ENCODE results near the gene CXCL13. TPM values are rescaled to one million over a fixed set of nuclear protein-coding genes. Genes with fewer than 3 reads are reported as not detected.

CXCL13 gene
- total RNA-seq, 1 experiment from 2014 or later = not detected

GRCh38 chr4:77586951-77587383, 18.7 kb upstream of the CXCL13 start:
- CTCF ChIA-PET = interaction anchor here (1.5 kb wide), 1 partner anchor 14 kb away, joined by 3 read pairs; no protein-coding TSS in a partner anchor
- no peaks in the 10 kb centered on the region for H3K27me3 Mint-ChIP-seq (ENCODE audit: unreplicated experiment)
- intact Hi-C loops (cut with micrococcal nuclease; ENCODE audit: unreplicated experiment) = no loop called here
- peak; percentile 33 for DNase-seq
- BruUV-seq (replicated peaks) = no TSS peak
- H3K36me3 Mint-ChIP-seq (ENCODE audit: insufficient read depth, unreplicated experiment) = no peaks in the 10 kb centered on the region
- TF ChIP-seq, protein P1, sequence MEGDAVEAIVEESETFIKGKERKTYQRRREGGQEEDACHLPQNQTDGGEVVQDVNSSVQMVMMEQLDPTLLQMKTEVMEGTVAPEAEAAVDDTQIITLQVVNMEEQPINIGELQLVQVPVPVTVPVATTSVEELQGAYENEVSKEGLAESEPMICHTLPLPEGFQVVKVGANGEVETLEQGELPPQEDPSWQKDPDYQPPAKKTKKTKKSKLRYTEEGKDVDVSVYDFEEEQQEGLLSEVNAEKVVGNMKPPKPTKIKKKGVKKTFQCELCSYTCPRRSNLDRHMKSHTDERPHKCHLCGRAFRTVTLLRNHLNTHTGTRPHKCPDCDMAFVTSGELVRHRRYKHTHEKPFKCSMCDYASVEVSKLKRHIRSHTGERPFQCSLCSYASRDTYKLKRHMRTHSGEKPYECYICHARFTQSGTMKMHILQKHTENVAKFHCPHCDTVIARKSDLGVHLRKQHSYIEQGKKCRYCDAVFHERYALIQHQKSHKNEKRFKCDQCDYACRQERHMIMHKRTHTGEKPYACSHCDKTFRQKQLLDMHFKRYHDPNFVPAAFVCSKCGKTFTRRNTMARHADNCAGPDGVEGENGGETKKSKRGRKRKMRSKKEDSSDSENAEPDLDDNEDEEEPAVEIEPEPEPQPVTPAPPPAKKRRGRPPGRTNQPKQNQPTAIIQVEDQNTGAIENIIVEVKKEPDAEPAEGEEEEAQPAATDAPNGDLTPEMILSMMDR (IDR thresholded peaks at IDR 0.05; ENCODE audit: unreplicated experiment) = no peak
- no peak overlapping the region for H3K27ac Mint-ChIP-seq (ENCODE audit: unreplicated experiment)
- H3K4me3 Mint-ChIP-seq (ENCODE audit: low read depth, unreplicated experiment) = peak overlapping the region; percentile 26
- H3K9me3 Mint-ChIP-seq (ENCODE audit: low read depth, unreplicated experiment) = no peaks in the 10 kb centered on the region
- H3K4me1 Mint-ChIP-seq (ENCODE audit: low read depth, unreplicated experiment) = peaks cover 23% of the 10 kb centered on the region

DNA sequence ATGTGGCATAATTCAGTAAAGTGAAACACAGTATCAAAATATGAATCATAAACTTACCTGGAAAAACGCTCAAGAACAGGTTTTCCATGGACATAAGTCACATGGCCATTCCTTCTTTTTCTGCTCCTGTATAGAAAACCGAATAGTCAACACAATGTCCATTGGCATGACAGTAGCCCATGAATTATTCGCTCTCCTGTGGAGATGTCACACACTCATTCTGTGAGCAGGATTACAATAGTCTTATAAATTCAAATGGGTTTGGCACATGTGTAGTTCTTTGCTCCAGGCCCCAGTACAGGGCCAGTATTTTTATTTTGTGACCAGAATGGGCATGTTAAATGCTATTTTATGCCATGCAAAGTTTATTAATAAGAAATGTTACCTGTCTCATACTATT, 15.1 kb upstream of the CXCL13 start:
- no peaks in the 10 kb centered on the region for H3K36me3 Mint-ChIP-seq (ENCODE audit: insufficient read depth, unreplicated experiment)
- H3K4me1 Mint-ChIP-seq (ENCODE audit: low read depth, unreplicated experiment) = peaks cover 14% of the 10 kb centered on the region
- TF ChIP-seq, protein P1 (IDR thresholded peaks at IDR 0.05; ENCODE audit: unreplicated experiment) = no peak
- H3K27me3 Mint-ChIP-seq (ENCODE audit: unreplicated experiment) = no peaks in the 10 kb centered on the region
- intact Hi-C loops (cut with micrococcal nuclease; ENCODE audit: unreplicated experiment) = no loop called here
- CTCF ChIA-PET = no interaction called here
- no peak for DNase-seq
- H3K9me3 Mint-ChIP-seq (ENCODE audit: low read depth, unreplicated experiment) = no peaks in the 10 kb centered on the region
- H3K27ac Mint-ChIP-seq (ENCODE audit: unreplicated experiment) = no peak overlapping the region
- no TSS peak for BruUV-seq (replicated peaks)
- H3K4me3 Mint-ChIP-seq (ENCODE audit: low read depth, unreplicated experiment) = no peak overlapping the region

DNA sequence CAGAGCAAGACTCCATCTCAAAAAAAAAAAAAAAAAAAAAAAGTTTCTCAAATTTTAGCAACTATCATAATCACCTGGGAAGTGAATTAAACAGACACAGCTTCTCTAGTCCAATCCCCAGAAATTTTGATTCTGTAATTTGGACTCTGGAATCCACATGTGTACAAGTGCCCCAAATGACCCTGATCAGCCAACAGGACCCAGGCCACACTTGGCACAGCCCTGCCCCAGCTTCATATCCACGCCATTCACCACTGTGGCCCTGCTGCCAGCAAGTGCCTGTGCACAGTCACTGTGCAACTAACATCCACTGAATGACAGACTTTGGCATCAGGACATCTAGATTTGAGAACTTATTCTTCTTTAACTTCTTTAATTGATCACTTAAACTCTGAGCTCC, 14.1 kb upstream of the CXCL13 start:
- H3K9me3 Mint-ChIP-seq (ENCODE audit: low read depth, unreplicated experiment) = no peaks in the 10 kb centered on the region
- H3K27me3 Mint-ChIP-seq (ENCODE audit: unreplicated experiment) = no peaks in the 10 kb centered on the region
- BruUV-seq (replicated peaks) = no TSS peak
- intact Hi-C loops (cut with micrococcal nuclease; ENCODE audit: unreplicated experiment) = no loop called here
- peaks cover 10% of the 10 kb centered on the region for H3K4me1 Mint-ChIP-seq (ENCODE audit: low read depth, unreplicated experiment)
- DNase-seq = no peak
- TF ChIP-seq, protein P1 (IDR thresholded peaks at IDR 0.05; ENCODE audit: unreplicated experiment) = no peak
- no peak overlapping the region for H3K27ac Mint-ChIP-seq (ENCODE audit: unreplicated experiment)
- H3K4me3 Mint-ChIP-seq (ENCODE audit: low read depth, unreplicated experiment) = no peak overlapping the region
- no peaks in the 10 kb centered on the region for H3K36me3 Mint-ChIP-seq (ENCODE audit: insufficient read depth, unreplicated experiment)
- CTCF ChIA-PET = no interaction called here

GRCh38 chr4:77593101-77593500, 12.5 kb upstream of the CXCL13 start:
- no peaks in the 10 kb centered on the region for H3K36me3 Mint-ChIP-seq (ENCODE audit: insufficient read depth, unreplicated experiment)
- H3K4me1 Mint-ChIP-seq (ENCODE audit: low read depth, unreplicated experiment) = no peaks in the 10 kb centered on the region
- no TSS peak for BruUV-seq (replicated peaks)
- no peaks in the 10 kb centered on the region for H3K9me3 Mint-ChIP-seq (ENCODE audit: low read depth, unreplicated experiment)
- DNase-seq = no peak
- intact Hi-C loops (cut with micrococcal nuclease; ENCODE audit: unreplicated experiment) = no loop called here
- H3K4me3 Mint-ChIP-seq (ENCODE audit: low read depth, unreplicated experiment) = no peak overlapping the region
- no peak overlapping the region for H3K27ac Mint-ChIP-seq (ENCODE audit: unreplicated experiment)
- TF ChIP-seq, protein P1 (IDR thresholded peaks at IDR 0.05; ENCODE audit: unreplicated experiment) = no peak
- CTCF ChIA-PET = no interaction called here
- no peaks in the 10 kb centered on the region for H3K27me3 Mint-ChIP-seq (ENCODE audit: unreplicated experiment)

Measured in Calu3 (cell line).